Medulla oblongata (tissue), 1 donor: ENCODE data around the gene ETV5.

Source experiments
- DNase-seq: peaks from one replicate; pipeline ENCODE4 v3.0.0-alpha.2; 2015; ENCODE audit errors: extremely low spot score

ETV5 gene

GRCh38 chr3:186123012-186123411, 14.1 kb upstream of the ETV5 start:
- DNase-seq: no peak

DNA sequence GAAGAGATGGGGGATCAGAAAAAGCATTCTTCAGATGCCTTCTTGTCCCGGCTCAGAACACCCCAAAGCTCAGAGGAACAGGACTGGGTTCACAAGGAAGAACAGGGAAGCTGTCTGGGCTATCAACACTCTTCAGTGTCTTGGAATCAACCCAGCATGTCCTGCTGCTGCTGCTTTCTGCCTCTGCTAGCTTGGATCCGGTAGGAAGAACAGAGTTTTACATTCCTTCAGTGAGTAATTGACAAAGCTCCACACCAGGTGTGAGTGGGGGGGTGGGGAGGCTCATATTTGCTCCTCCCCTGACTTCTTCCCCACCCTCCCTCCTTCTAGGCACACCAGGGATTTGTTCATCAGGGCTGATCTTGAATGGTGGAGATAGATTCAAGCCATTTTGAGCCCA, 13.1 kb upstream of the ETV5 start:
- DNase-seq: no peak

- no peak for DNase-seq
Observed at GRCh38 chr3:186121278-186121677, 12.4 kb upstream of the ETV5 start.

DNA sequence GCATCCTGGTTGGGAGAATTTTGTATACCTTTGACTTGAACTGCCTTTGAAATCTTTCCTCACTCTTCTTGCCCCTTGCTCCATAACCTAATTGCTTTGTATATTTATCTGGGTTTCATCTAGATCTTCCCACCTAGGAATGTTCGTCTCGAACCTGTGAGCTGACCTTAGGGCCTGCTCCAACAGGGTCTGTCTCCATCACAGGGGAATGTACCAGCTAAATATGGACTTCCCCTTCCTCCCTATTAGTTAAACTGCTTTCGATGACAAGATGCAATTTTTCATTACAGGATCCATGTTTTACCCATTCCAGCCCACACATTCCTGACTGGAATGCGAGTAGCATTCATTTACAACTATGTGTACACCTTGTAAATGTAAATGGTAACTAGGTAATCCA, 10.6 kb upstream of the ETV5 start:
- DNase-seq: no peak

DNA sequence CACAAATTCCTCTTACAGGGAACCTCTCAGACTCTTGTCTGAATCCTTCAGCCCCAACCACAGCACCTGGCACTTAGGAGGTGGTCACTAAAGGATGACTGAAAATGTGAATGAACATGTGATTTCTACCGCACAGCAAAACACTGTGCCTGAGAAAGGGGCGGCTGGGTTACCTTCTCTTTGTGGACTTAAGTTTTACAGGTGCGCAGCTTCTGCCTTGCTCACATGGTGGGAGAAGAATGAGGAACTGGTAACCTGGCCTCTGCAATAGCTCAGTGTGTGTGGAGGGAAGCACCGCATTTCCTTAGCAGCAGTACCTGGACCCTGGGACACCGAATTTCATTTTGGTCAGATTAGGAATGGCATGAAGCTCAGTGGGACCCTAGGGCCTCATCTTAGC, 9.8 kb upstream of the ETV5 start:
- DNase-seq: no peak

DNA sequence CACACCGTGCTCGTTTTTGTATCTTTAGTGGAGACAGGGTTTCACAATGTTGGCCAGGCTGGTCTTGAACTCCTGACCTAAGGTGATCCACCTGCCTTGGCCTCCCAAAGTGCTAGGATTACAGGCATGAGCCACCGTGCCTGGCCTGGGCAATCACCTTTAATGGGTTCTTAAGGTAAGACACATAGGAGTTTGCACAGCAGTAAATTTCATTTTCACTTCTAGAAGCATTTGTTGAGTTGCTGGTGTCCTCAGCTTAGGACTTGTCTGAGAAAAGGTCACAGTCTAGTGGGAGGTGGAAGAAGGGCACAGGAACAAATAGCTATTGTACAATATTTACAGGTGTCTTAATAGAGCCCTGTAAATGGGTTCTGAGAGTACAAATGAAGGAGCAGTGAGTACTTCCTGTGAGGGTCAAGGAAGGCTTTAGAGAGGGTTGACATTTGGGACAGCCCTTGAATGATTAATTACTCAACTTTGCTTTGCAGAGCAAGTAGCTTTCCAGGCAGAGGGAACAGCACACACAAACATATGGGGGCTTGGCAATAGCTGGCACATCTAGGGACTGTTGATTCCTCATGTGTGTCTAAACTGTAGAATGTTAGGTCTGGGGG, 8.7 kb upstream of the ETV5 start:
- no peak for DNase-seq

GRCh38 chr3:186115239-186115996, 6.5 kb upstream of the ETV5 start:
- peak; percentile 71 for DNase-seq

- peak; percentile 73 for DNase-seq
Observed at GRCh38 chr3:186110975-186111974, 2.4 kb upstream of the ETV5 start.

- DNase-seq: no peak
Observed at GRCh38 chr3:186109897-186110803, 1.3 kb upstream of the ETV5 start.

GRCh38 chr3:186108106-186108940, 566 bp downstream of the ETV5 start:
- peak; percentile 33 for DNase-seq

DNA sequence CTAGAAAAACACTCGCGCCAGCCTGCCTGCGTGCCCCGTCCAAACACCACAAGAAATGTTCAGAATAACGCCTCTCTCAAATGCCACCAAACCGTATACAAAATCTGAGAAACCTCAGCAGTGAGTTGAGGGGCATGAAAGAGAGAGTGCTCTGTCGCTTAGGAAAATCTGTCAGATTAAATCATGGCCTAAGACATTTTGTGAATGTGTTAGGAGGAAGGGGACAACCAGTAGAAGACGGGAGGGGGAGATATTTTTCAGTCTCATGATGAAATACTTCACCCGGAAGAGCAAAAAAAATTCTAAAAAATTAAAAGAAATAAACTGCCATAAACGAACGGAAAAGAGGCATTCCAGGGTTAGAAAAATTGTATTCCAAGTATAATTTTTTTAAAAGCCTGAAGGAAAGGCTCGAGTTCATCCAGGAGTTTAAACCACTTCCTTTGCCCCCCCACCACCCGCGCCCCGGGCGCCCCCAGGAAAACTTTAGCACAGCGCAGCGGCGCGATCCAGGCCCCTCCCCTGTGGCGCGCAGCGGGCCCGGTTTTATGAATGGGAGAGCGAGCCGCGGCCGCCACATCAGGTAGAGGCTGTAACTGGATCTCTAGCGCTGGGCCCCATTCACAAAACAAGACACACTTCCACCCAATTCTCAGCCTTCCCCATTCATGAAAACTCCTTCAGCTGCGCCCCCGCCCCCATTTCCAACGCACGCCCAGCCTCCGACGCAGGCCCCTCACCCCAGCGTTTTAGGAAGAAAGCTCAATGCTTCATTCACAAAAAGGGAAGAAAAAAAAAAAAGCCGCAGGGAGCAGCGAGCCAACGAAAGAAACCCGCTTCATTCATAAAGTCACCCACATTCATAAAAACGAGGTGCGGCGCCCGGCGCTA, 1.4 kb downstream of the ETV5 start:
- DNase-seq: peak; percentile 78

DNA sequence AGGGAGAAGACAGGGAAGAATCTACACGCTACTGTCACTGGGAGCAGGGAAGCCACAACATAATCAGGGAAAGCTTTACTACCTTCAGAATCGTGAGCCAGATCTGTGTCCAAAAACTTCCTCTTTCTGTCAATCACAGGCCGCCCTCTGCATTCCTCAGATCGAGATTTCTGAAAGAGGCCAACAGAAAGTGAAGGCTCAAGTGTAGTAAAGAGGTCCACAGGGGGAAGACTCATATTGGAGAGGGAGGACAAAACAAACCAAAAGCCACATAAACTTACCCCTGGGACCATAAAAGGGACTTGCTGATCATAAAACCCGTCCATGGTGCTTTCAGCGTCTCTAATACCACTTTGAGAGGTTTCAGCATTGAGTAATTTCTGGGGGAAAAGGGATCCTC, 3.3 kb downstream of the ETV5 start:
- no peak for DNase-seq

DNA sequence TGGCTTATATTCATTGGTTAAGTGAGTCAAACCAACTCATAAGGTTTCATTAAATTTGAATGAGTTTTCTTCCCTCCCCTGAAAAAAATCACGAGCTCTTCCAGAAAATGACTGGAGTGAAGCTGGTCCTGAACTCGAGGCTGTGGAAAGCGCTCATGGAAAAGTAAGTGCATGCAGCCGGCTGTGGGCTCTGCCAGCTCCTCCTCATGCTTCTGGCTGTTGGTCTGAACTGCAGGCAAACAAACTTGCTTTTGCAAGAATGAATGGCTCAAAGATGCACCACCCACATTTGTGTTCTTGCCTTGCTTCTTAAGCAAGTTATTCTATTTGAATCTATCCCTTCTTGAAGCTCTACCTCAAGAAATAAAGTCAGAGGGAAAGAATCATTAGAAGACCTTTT, 6.2 kb downstream of the ETV5 start:
- DNase-seq: no peak

DNA sequence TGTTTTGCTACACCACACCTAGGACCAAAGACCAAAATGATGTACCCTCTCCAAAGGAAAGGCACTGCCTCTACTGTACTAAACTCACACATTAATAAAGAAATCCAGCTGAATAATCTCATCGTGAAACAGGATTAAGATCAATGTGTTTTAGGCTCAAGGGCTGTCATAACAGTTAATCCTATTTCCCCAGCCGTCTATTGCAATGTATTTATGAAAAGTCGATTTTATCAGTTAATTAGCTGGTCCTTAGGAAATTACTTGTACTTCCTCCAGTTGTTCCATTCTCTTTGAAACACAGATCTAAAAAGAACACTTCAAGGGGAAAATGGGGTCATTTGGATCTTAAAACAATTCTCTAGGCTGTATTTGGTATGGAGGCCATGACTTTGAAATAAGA, 8.5 kb downstream of the ETV5 start:
- no peak for DNase-seq

DNA sequence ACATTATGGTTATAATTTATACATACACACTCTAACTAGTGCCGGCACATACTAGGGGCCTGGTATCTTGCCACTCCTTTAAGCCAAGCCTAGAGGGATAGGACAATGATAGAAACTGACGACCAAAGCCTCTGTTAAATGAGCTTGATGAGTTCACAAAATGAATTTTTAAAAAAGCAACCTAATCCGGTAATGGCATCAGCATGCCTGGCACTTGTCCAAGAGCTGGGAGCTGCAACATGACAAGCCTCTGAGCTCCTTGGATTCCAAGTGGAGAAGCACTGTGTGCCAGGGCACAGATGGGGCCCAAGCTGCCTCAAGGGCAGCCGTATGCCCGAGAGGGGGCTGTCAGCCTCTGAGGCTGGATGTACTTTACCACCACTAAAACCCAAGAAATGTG, 9.7 kb downstream of the ETV5 start:
- no peak for DNase-seq

GRCh38 chr3:186098740-186099139, 10.1 kb downstream of the ETV5 start:
- no peak for DNase-seq

DNA sequence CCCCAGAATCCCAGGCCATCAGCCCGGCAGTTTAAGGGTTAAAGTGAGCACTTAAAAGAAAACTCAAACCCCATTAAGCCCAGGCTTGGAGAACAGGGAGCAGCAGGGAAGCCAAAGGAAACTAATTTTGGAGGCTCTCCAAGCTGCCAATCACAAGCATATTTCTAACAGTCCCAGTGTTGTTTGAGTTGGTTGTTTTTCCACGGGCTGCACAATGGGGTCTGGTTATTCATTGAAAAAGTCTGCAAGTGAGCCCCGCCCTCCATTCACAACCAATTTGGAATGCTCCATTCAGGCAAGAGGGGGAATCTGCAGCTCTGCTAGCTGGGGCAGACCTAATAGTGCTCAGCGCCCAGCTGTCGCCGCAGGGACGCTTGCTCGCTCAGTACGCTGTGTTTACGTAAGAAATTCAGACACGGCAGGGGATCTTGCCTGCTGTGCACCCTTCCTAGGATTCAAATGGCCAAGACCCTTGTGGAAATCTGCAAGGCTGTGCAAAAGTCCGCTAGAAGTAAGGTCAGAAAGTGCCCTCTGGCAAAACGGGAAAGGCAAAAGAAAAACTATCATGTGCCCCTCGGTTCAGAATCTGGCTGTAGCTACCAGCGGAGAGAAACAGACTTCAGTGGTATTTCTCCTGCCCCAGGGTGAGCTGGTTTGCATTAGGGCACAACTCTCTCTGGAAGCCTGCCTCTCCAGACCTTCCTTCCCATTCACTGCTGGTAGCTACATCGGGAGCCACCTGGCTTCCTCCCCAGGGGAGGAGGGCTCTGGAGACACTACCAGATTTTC, 11.0 kb downstream of the ETV5 start:
- DNase-seq: peak; percentile 96

GRCh38 chr3:186097317-186097662, 11.6 kb downstream of the ETV5 start:
- no peak for DNase-seq

- no peak for DNase-seq
Observed at GRCh38 chr3:186096290-186096689, 12.6 kb downstream of the ETV5 start.
